A673 (cell line): ENCODE results near the gene IGSF21. TPM values are rescaled to one million over a fixed set of nuclear protein-coding genes. Genes with fewer than 3 reads are reported as not detected.

Experiments
- BruUV-seq: library from RNA; stranded (reverse); fragments of 400-500 nt; replicated peaks from 2 replicates; lab custom pipeline; 2021; lab: Mats Ljungman, UMichigan
- CTCF ChIA-PET: fragments of 300-600 bp; sonication (Branson Sonifier 250); formaldehyde crosslinking; loops from one replicate; lab custom pipeline; 2022; ENCODE audit warnings: antibody characterized with exemption; lab: Charles Lee
- POLR2A ChIA-PET: fragments of 300-600 bp; sonication (Branson Sonifier 250); formaldehyde crosslinking; loops from one replicate; lab custom pipeline; 2022; ENCODE audit warnings: antibody characterized with exemption; ENCODE audit not compliant: low non-redundant PET; lab: Charles Lee
- DNase-seq: peaks from one replicate; pipeline ENCODE4 v3.0.0-alpha.2; 2015; ENCODE audit warnings: low spot score
- H3K27ac ChIP-seq: fragments of 200-600 bp; sonication (generic); 2 replicates; pipeline ENCODE4 v1.5.1; 2016; ENCODE audit warnings: mixed run types, low read depth, mild to moderate bottlenecking, mixed read lengths, antibody characterized with exemption, low read length; ENCODE audit not compliant: poor library complexity, severe bottlenecking
- H3K27me3 ChIP-seq: fragments of 200-600 bp; sonication (generic); replicated peaks from 2 replicates; pipeline ENCODE4 v1.6.1; 2017; ENCODE audit warnings: mixed run types, low read depth, mild to moderate bottlenecking, mixed read lengths, antibody characterized with exemption, low read length; ENCODE audit not compliant: insufficient read depth, poor library complexity
- H3K36me3 ChIP-seq: fragments of 200-600 bp; sonication (generic); 2 replicates; pipeline ENCODE4 v1.6.1; 2016; ENCODE audit warnings: mixed run types, mild to moderate bottlenecking, mixed read lengths, antibody characterized with exemption, low read length; ENCODE audit not compliant: insufficient read depth, poor library complexity, severe bottlenecking
- H3K4me1 ChIP-seq: fragments of 200-600 bp; sonication (generic); 2 replicates; pipeline ENCODE4 v1.6.1; 2017; ENCODE audit warnings: mixed run types, mild to moderate bottlenecking, mixed read lengths, antibody characterized with exemption, low read length; ENCODE audit not compliant: insufficient read depth, poor library complexity, severe bottlenecking
- H3K4me3 ChIP-seq: fragments of 200-600 bp; sonication (generic); 2 replicates; pipeline ENCODE4 v1.5.1; 2016; ENCODE audit warnings: low read depth, mixed run types, mild to moderate bottlenecking, mixed read lengths, low read length; ENCODE audit not compliant: poor library complexity, severe bottlenecking
- H3K9me3 ChIP-seq: fragments of 200-600 bp; sonication (generic); 2 replicates; pipeline ENCODE4 v1.6.1; 2016; ENCODE audit warnings: mixed run types, low read depth, mild to moderate bottlenecking, mixed read lengths, antibody characterized with exemption, low read length; ENCODE audit not compliant: poor library complexity, severe bottlenecking
- CTCF ChIP-seq: fragments of 300-800, 200-600 bp; sonication (generic); conservative IDR thresholded peaks from 2 replicates; pipeline ENCODE4 v1.5.1; 2017; ENCODE audit warnings: low read depth, mild to moderate bottlenecking, antibody characterized with exemption, low read length, moderate library complexity, mixed read lengths
- EZH2 ChIP-seq: fragments of 200-600 bp; sonication (generic); IDR thresholded peaks from 2 replicates; pipeline ENCODE4 v1.6.1; 2017; ENCODE audit warnings: borderline replicate concordance, low read depth, mild to moderate bottlenecking, mixed read lengths, antibody characterized with exemption, low read length; ENCODE audit not compliant: poor library complexity, severe bottlenecking
- intact Hi-C: fragments of 100-400 bp; cut with micrococcal nuclease; formaldehyde crosslinking; loops from one replicate; pipeline ENCODE4 v1.10.0; 2022; ENCODE audit not compliant: unreplicated experiment
- total RNA-seq: library from RNA; stranded (reverse); gene quantifications from 2 replicates; pipeline ENCODE4 v1.2.3, GENCODE V29; 2021

Gene IGSF21
- total RNA-seq, 1 experiment from 2014 or later: 3.2 TPM

GRCh38 chr1:18073066-18073642, 34.4 kb upstream of the IGSF21 start:
- intact Hi-C loops: no loop called here
- H3K4me1 ChIP-seq: no peaks in the 10 kb centered on the region
- H3K36me3 ChIP-seq: no peaks in the 10 kb centered on the region
- H3K9me3 ChIP-seq: no peaks in the 10 kb centered on the region
- DNase-seq: no peak
- no peak overlapping the region for H3K4me3 ChIP-seq
- BruUV-seq: no TSS peak
- H3K27ac ChIP-seq: no peak overlapping the region
- TF ChIP-seq CTCF (no peak), EZH2 (no peak)
- H3K27me3 ChIP-seq: no peaks in the 10 kb centered on the region
- ChIA-PET CTCF (no interaction called here), POLR2A (no interaction called here)

GRCh38 chr1:18077657-18078215, 29.9 kb upstream of the IGSF21 start:
- no peaks in the 10 kb centered on the region for H3K27me3 ChIP-seq
- H3K4me1 ChIP-seq: no peaks in the 10 kb centered on the region
- ChIA-PET CTCF (no interaction called here), POLR2A (no interaction called here)
- no peak overlapping the region for H3K4me3 ChIP-seq
- BruUV-seq: no TSS peak
- DNase-seq: no peak
- H3K9me3 ChIP-seq: no peaks in the 10 kb centered on the region
- no peak for TF ChIP-seq CTCF
- TF ChIP-seq EZH2: no peak
- intact Hi-C loops: no loop called here
- no peaks in the 10 kb centered on the region for H3K36me3 ChIP-seq
- no peak overlapping the region for H3K27ac ChIP-seq

- Histone ChIP-seq H3K27me3 (no peaks in the 10 kb centered on the region), H3K27ac (no peak overlapping the region), H3K36me3 (no peaks in the 10 kb centered on the region), H3K4me3 (no peak overlapping the region), H3K4me1 (no peaks in the 10 kb centered on the region), H3K9me3 (no peaks in the 10 kb centered on the region)
- CTCF ChIA-PET: interaction anchor here (0.5 kb wide), 1 partner anchor 587 kb away, joined by 4 read pairs; no protein-coding TSS in a partner anchor
- no peak for TF ChIP-seq CTCF
- TF ChIP-seq EZH2: no peak
- no TSS peak for BruUV-seq
- intact Hi-C loops: no loop called here
- DNase-seq: no peak
- POLR2A ChIA-PET: no interaction called here
These were observed 27.5 kb upstream of the IGSF21 start for GRCh38 chr1:18079941-18080735.
